Ureter (tissue), 1 donor: ENCODE data around the gene ISYNA1. TPM values are rescaled to one million over a fixed set of nuclear protein-coding genes. Genes with fewer than 3 reads are reported as not detected.

Experiments
- DNase-seq: peaks from one replicate; pipeline ENCODE4 v3.0.0-alpha.2; 2020; ENCODE audit warnings: low spot score
- total RNA-seq: library from RNA; stranded (reverse); gene quantifications from one replicate; pipeline ENCODE4 v1.2.4, GENCODE V29; 2023
- donor health status: DM: yes; HTN: yes; CAD: no.

The ISYNA1 gene
- total RNA-seq, 1 donor from 2014 or later, result 116 TPM

GRCh38 chr19:18467978-18468377, 30.0 kb upstream of the ISYNA1 start:
- no peak for DNase-seq

- DNase-seq, result no peak
These were observed 28.4 kb upstream of the ISYNA1 start for GRCh38 chr19:18466354-18466753.

- no peak for DNase-seq
These were observed 28.0 kb upstream of the ISYNA1 start for GRCh38 chr19:18465964-18466339.

- no peak for DNase-seq
These were observed 27.5 kb upstream of the ISYNA1 start for GRCh38 chr19:18465214-18465963.

- peak; percentile 81 for DNase-seq
These were observed 26.7 kb upstream of the ISYNA1 start for GRCh38 chr19:18464646-18465045.

- no peak for DNase-seq
These were observed 23.5 kb upstream of the ISYNA1 start for GRCh38 chr19:18461471-18461870.

- no peak for DNase-seq
These were observed 23.0 kb upstream of the ISYNA1 start for GRCh38 chr19:18460900-18461299.

GRCh38 chr19:18457483-18458331, 19.8 kb upstream of the ISYNA1 start:
- no peak for DNase-seq

GRCh38 chr19:18456974-18457373, 19.0 kb upstream of the ISYNA1 start:
- no peak for DNase-seq

- DNase-seq, result no peak
These were observed 18.3 kb upstream of the ISYNA1 start for GRCh38 chr19:18456279-18456678.

- DNase-seq, result no peak
These were observed 15.5 kb upstream of the ISYNA1 start for GRCh38 chr19:18453269-18454024.

GRCh38 chr19:18452386-18452785, 14.5 kb upstream of the ISYNA1 start:
- DNase-seq, result no peak

- peak; percentile 90 for DNase-seq
These were observed 13.3 kb upstream of the ISYNA1 start for GRCh38 chr19:18450931-18451836.

- no peak for DNase-seq
These were observed 12.3 kb upstream of the ISYNA1 start for GRCh38 chr19:18450021-18450930.

GRCh38 chr19:18449552-18449951, 11.6 kb upstream of the ISYNA1 start:
- DNase-seq, result no peak

- DNase-seq, result no peak
These were observed 9.0 kb upstream of the ISYNA1 start for GRCh38 chr19:18446811-18447359.

- no peak for DNase-seq
These were observed 8.3 kb upstream of the ISYNA1 start for GRCh38 chr19:18446145-18446810.

GRCh38 chr19:18445262-18445948, 7.5 kb upstream of the ISYNA1 start:
- DNase-seq, result no peak

GRCh38 chr19:18444513-18444912, 6.6 kb upstream of the ISYNA1 start:
- DNase-seq, result no peak
